RWPE1 (cell line): ENCODE results near the gene NDRG3.
A peak's percentile ranks its signal among the peaks of the same experiment; 100 is the strongest.

ENCODE experiments used
- CTCF ChIA-PET: fragments of 350-600 bp; sonication (Branson Sonifier 250); formaldehyde crosslinking; extraction: SDS; loops from one replicate; lab custom pipeline; 2021; lab: Yijun Ruan, JAX
- POLR2A ChIA-PET: fragments of 400-600 bp; formaldehyde crosslinking; extraction: SDS; loops from one replicate; lab custom pipeline; 2020; ENCODE audit warnings: antibody characterized with exemption; ENCODE audit not compliant: low non-redundant PET; lab: Yijun Ruan, JAX
- DNase-seq: peaks from one replicate; pipeline ENCODE4 v3.0.0; 2012; ENCODE audit warnings: low spot score
- H3K27ac ChIP-seq: fragments of 450-650 bp; 2 replicates; pipeline ENCODE4 v1.5.1; 2017
- TF ChIP-seq, protein P1 (sequence below): fragments of 450-650 bp; conservative IDR thresholded peaks from 2 replicates; pipeline ENCODE4 v1.5.1; 2017; ENCODE audit warnings: low read depth, mild to moderate bottlenecking

The NDRG3 gene

GRCh38 chr20:36786246-36786645, 40.4 kb upstream of the NDRG3 start:
- ChIA-PET CTCF (interaction anchor here (0.6 to 1.6 kb wide), 4 partner anchors 11 to 120 kb away, joined by 3 to 6 read pairs (median 4); no protein-coding TSS in a partner anchor), POLR2A (no interaction called here)
- H3K27ac ChIP-seq: peak overlapping the region; percentile 28
- TF ChIP-seq, protein P1, sequence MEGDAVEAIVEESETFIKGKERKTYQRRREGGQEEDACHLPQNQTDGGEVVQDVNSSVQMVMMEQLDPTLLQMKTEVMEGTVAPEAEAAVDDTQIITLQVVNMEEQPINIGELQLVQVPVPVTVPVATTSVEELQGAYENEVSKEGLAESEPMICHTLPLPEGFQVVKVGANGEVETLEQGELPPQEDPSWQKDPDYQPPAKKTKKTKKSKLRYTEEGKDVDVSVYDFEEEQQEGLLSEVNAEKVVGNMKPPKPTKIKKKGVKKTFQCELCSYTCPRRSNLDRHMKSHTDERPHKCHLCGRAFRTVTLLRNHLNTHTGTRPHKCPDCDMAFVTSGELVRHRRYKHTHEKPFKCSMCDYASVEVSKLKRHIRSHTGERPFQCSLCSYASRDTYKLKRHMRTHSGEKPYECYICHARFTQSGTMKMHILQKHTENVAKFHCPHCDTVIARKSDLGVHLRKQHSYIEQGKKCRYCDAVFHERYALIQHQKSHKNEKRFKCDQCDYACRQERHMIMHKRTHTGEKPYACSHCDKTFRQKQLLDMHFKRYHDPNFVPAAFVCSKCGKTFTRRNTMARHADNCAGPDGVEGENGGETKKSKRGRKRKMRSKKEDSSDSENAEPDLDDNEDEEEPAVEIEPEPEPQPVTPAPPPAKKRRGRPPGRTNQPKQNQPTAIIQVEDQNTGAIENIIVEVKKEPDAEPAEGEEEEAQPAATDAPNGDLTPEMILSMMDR: no peak
- DNase-seq: no peak

GRCh38 chr20:36785308-36785707, 39.4 kb upstream of the NDRG3 start:
- peak overlapping the region; percentile 28 for H3K27ac ChIP-seq
- no peak for DNase-seq
- TF ChIP-seq, protein P1: no peak
- POLR2A ChIA-PET: no interaction called here
- CTCF ChIA-PET: interaction anchor here (1.2 to 1.3 kb wide), 2 partner anchors 10 to 12 kb away, joined by 4 to 5 read pairs; partner anchors contain the start of gene DSN1

GRCh38 chr20:36784900-36785299, 39.0 kb upstream of the NDRG3 start:
- ChIA-PET POLR2A (no interaction called here), CTCF (interaction anchor here (0.6 to 1.3 kb wide), 4 partner anchors 10 to 208 kb away, joined by 4 to 5 read pairs (median 4); partner anchors contain the start of gene DSN1)
- TF ChIP-seq, protein P1: no peak
- DNase-seq: no peak
- H3K27ac ChIP-seq: peak overlapping the region; percentile 28

DNA sequence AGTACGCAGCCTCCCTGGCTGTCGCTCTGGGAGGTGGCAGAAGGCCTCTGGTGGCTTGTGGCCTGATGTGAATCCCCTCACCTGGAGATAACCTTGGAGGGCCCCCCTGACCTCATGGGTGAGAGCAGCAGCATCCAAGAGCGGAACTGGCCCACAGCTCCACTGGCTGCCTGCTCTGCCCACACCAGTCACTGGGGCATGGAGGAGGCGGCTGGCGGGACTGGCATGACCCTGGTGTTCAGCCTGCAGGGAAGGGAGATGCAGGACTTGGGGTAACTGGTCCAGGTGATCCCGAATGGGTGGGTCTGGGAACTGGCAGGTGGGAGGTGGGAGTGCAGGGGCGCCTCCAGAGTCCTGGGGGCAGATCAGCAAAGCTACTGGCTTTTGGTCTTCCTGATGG, 38.2 kb upstream of the NDRG3 start:
- CTCF ChIA-PET: interaction anchor here (0.6 to 1.2 kb wide), 3 partner anchors 25 to 668 kb away, joined by 4 read pairs; no protein-coding TSS in a partner anchor
- DNase-seq: no peak
- POLR2A ChIA-PET: no interaction called here
- H3K27ac ChIP-seq: 0 out of 2 replicates have a peak overlapping the region, but pooled peaks have one; percentile 28
- TF ChIP-seq, protein P1: no peak

DNA sequence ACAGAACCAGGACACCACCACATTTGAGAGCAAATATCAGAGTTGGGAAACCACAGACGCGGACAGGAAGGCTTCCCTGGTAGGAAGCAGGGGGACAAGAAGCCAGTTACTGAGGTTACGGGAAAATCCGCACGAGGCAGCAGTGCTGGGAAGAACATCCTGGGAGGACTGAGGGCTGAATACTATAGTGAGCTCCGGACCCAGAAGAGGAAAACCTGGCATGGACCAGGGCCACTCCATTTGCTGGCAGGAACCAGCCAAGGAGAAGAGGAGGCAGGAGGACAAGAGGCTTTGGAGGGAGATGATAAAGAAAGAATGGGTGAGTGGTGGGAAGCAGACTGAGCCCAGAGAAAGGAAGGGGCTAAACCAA, 33.8 kb upstream of the NDRG3 start:
- no peak for DNase-seq
- TF ChIP-seq, protein P1: no peak
- CTCF ChIA-PET: no interaction called here
- H3K27ac ChIP-seq: peak overlapping the region; percentile 28
- POLR2A ChIA-PET: interaction anchor here (0.6 kb wide), 1 partner anchor 194 kb away, joined by 6 read pairs; no protein-coding TSS in a partner anchor

DNA sequence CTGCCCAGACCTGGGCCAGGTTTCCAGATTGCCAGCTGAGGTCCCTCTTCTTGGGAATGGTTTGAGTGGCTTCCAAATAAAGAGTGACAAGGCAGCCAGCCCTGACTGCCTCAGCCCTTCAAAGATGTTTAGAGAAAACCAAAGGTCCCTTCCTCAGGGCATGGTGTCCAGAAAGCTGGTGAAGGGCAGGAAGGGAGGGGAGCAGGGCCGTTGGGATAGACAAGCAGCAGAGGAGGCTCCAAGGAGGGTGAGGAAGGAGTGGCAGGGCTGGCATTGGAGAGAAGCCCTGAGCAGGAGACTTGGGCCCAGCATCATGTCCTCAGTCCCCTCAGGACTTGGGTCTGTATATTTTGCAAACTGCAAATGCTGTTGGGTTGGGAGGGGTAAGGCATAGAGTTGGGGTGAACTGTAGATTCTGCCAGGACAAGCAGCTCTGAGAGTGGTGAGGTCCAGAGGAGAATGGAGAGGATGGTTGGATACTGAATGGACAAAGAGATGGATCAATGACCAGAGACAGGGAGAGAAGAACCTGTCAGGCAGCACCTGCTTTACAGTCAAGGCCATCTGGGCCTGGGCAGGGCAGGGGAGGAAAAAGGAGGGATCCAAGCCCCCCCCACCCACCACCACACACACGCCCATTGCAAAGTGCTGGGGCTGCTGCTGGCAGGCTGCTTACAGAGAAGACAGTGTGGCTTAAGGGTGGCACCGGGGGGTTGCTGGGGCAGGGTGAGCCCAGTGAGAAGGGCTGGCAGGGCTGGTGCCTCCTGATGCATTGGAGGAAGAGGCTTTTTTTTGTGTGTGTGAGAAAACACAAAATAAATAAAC, 33.2 kb upstream of the NDRG3 start:
- POLR2A ChIA-PET: interaction anchor here (0.6 kb wide), 1 partner anchor 31 kb away, joined by 3 read pairs; no protein-coding TSS in a partner anchor
- H3K27ac ChIP-seq: peak overlapping the region; percentile 28
- no peak for DNase-seq
- CTCF ChIA-PET: interaction anchor here (2.2 kb wide), 1 partner anchor 13 kb away, joined by 9 read pairs; no protein-coding TSS in a partner anchor
- TF ChIP-seq, protein P1: no peak
